GM12878 (cell line): ENCODE measurements around the gene PRKCB.

Experiments used
- CTCF ChIP-seq, 3 experiments: IDR thresholded peaks in 2 of 3; conservative IDR thresholded peaks in 1 of 3; 2 replicates each; pipeline ENCODE4 v1.5.1; 2011; ENCODE audit warnings: low read depth in 3 of 3, low read length in 3 of 3, mild to moderate bottlenecking in 3 of 3, control low read depth in 2 of 3, moderate library complexity in 2 of 3, inconsistent platforms in 1 of 3, mixed read lengths in 1 of 3; ENCODE audit not compliant: control insufficient read depth in 2 of 3, insufficient read depth in 1 of 3; ENCODE audit errors: extremely low read depth in 1 of 3
- EP300 ChIP-seq, 2 experiments: fragments of 150-350 bp in 1 of 2; IDR thresholded peaks; 2 replicates each; pipeline ENCODE4 v1.6.1; 2011 to 2012; ENCODE audit warnings: low read depth in 2 of 2, low read length in 2 of 2, borderline replicate concordance in 1 of 2, improper control_type of control experiment in 1 of 2, inconsistent platforms in 1 of 2; ENCODE audit not compliant: control insufficient read depth in 1 of 2
- IRF4 ChIP-seq: IDR thresholded peaks from 2 replicates; pipeline ENCODE4 v1.6.1; 2011; ENCODE audit warnings: low read depth, low read length
- NBN ChIP-seq: fragments of 450-650 bp; IDR thresholded peaks from 2 replicates; pipeline ENCODE4 v1.6.1; 2016
- POLR2A ChIP-seq: IDR thresholded peaks from 2 replicates; pipeline ENCODE4 v1.6.1; 2011; ENCODE audit warnings: low read depth, mild to moderate bottlenecking, low read length
- POLR2AphosphoS2 ChIP-seq: IDR thresholded peaks from 2 replicates; pipeline ENCODE4 v1.6.1; 2011; ENCODE audit warnings: low read depth, mild to moderate bottlenecking, low read length, improper control_type of control experiment, moderate library complexity
- RUNX3 ChIP-seq: IDR thresholded peaks from 2 replicates; pipeline ENCODE4 v1.6.1; 2012; ENCODE audit warnings: low read length, inconsistent platforms
- SUZ12 ChIP-seq: fragments of 200-600 bp; sonication (generic); IDR thresholded peaks from one replicate; pipeline ENCODE4 v1.6.1; 2018; ENCODE audit warnings: antibody characterized with exemption, mild to moderate bottlenecking; ENCODE audit not compliant: unreplicated experiment
- ZBED1 ChIP-seq: IDR thresholded peaks from 2 replicates; pipeline ENCODE4 v1.6.1; 2016; ENCODE audit warnings: borderline replicate concordance
- TF ChIP-seq, protein P1 (sequence below): IDR thresholded peaks from 2 replicates; pipeline ENCODE4 v1.6.1; 2011; ENCODE audit warnings: low read depth, low read length, improper control_type of control experiment, borderline replicate concordance

GRCh38 chr16:24041834-24042631, 206.2 kb downstream of the PRKCB start:
- TF ChIP-seq SUZ12 = no peak
- TF ChIP-seq CTCF (IDR thresholded peaks at IDR 0.05 in 2 of 3, conservative IDR thresholded peaks at IDR 0.05 in 1 of 3; ENCODE audit: control insufficient read depth in 2 of 3, extremely low read depth in 1 of 3, insufficient read depth in 1 of 3, low read depth in 3 of 3, low read length in 3 of 3) = peak; percentile 64 to 80 (median 72)
- TF ChIP-seq POLR2AphosphoS2 = no peak
- TF ChIP-seq, protein P1, sequence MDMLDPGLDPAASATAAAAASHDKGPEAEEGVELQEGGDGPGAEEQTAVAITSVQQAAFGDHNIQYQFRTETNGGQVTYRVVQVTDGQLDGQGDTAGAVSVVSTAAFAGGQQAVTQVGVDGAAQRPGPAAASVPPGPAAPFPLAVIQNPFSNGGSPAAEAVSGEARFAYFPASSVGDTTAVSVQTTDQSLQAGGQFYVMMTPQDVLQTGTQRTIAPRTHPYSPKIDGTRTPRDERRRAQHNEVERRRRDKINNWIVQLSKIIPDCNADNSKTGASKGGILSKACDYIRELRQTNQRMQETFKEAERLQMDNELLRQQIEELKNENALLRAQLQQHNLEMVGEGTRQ = no peak
- peak; percentile 76 for TF ChIP-seq RUNX3
- TF ChIP-seq POLR2A = no peak
- no peak for TF ChIP-seq NBN
- no peak for TF ChIP-seq ZBED1
- TF ChIP-seq EP300 (IDR thresholded peaks at IDR 0.05; ENCODE audit: borderline replicate concordance in 1 of 2, control insufficient read depth in 1 of 2, low read depth in 2 of 2, low read length in 2 of 2) = no peak
- TF ChIP-seq IRF4 = no peak
